Neural cell (in vitro differentiated cells): ENCODE results near the gene MLST8.
A peak's percentile ranks its signal among the peaks of the same experiment; 100 is the strongest.

ENCODE experiments used
- EP300 ChIP-seq: fragments of 450-650 bp; conservative IDR thresholded peaks from 2 replicates; pipeline ENCODE4 v1.6.1; 2014; ENCODE audit warnings: antibody characterized with exemption, mild to moderate bottlenecking, moderate library complexity; ENCODE audit not compliant: poor library complexity, severe bottlenecking
- EZH2 ChIP-seq: fragments of 200-600, 300-800 bp; shearing (Covaris generic), sonication (generic); IDR thresholded peaks from 2 replicates; pipeline ENCODE4 v1.6.1; 2014; ENCODE audit warnings: antibody characterized with exemption, low read length, borderline replicate concordance, mild to moderate bottlenecking; ENCODE audit not compliant: insufficient read depth, poor library complexity, severe bottlenecking
- POLR2AphosphoS5 ChIP-seq: IDR thresholded peaks from 2 replicates; pipeline ENCODE4 v1.6.1; 2012
- RAD21 ChIP-seq: fragments of 450-650 bp; conservative IDR thresholded peaks from 2 replicates; pipeline ENCODE4 v1.6.1; 2014; ENCODE audit warnings: antibody characterized with exemption, mild to moderate bottlenecking, moderate library complexity
- TF ChIP-seq, protein P1 (sequence below): fragments of 450-650 bp; IDR thresholded peaks from 2 replicates; pipeline ENCODE4 v1.5.1; 2014; ENCODE audit warnings: antibody characterized with exemption, mild to moderate bottlenecking, moderate library complexity; ENCODE audit not compliant: poor library complexity, severe bottlenecking
- TF ChIP-seq, protein P2 (sequence below): IDR thresholded peaks from 2 replicates; pipeline ENCODE4 v1.6.1; 2012; ENCODE audit warnings: borderline replicate concordance

DNA sequence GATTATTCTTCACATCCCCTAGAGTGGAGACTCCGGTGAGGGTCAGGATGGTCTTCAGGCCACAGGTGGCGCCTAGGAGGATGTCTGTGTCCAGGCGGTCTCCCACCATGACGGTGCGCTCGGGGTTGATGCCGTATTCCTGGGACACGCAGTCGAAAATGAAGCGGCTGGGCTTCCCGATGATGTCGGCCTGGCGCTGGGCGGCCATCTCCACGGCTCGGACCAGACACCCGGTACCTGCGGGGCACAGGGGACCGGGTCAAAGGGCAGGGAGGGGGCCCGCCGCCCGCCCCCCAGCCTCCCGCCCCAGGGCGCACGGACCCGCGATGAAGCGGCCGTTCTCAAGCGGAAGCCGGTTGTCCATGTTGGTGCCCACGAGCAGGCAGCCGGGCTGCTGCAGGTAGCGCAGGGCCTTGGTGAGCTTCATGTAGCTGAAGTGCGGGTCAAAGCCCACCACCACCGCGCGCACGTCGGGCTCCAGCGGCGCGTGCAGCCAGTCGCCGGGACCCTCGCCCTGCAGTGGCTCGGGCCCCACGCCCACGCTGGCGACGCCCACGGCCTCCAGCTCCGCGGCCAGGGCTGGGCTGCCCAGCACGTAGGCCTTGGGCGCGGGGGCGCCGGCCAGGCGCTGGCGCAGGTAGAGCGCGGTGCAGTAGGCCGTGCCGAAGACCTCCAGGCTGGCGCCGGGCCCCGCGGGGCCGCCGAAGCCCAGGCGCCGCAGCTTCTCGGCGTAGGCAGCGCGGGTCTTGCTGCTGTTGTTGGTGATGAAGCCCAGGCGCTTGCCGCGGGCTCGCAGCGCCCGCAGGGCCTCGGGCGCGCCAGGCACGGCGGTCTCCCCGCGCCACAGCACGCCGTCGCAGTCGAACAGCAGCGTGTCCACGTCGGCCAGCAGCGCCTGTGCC lies 8.8 kb downstream of the MLST8 start:
- TF ChIP-seq, protein P1, sequence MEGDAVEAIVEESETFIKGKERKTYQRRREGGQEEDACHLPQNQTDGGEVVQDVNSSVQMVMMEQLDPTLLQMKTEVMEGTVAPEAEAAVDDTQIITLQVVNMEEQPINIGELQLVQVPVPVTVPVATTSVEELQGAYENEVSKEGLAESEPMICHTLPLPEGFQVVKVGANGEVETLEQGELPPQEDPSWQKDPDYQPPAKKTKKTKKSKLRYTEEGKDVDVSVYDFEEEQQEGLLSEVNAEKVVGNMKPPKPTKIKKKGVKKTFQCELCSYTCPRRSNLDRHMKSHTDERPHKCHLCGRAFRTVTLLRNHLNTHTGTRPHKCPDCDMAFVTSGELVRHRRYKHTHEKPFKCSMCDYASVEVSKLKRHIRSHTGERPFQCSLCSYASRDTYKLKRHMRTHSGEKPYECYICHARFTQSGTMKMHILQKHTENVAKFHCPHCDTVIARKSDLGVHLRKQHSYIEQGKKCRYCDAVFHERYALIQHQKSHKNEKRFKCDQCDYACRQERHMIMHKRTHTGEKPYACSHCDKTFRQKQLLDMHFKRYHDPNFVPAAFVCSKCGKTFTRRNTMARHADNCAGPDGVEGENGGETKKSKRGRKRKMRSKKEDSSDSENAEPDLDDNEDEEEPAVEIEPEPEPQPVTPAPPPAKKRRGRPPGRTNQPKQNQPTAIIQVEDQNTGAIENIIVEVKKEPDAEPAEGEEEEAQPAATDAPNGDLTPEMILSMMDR, result no peak
- TF ChIP-seq, protein P2, sequence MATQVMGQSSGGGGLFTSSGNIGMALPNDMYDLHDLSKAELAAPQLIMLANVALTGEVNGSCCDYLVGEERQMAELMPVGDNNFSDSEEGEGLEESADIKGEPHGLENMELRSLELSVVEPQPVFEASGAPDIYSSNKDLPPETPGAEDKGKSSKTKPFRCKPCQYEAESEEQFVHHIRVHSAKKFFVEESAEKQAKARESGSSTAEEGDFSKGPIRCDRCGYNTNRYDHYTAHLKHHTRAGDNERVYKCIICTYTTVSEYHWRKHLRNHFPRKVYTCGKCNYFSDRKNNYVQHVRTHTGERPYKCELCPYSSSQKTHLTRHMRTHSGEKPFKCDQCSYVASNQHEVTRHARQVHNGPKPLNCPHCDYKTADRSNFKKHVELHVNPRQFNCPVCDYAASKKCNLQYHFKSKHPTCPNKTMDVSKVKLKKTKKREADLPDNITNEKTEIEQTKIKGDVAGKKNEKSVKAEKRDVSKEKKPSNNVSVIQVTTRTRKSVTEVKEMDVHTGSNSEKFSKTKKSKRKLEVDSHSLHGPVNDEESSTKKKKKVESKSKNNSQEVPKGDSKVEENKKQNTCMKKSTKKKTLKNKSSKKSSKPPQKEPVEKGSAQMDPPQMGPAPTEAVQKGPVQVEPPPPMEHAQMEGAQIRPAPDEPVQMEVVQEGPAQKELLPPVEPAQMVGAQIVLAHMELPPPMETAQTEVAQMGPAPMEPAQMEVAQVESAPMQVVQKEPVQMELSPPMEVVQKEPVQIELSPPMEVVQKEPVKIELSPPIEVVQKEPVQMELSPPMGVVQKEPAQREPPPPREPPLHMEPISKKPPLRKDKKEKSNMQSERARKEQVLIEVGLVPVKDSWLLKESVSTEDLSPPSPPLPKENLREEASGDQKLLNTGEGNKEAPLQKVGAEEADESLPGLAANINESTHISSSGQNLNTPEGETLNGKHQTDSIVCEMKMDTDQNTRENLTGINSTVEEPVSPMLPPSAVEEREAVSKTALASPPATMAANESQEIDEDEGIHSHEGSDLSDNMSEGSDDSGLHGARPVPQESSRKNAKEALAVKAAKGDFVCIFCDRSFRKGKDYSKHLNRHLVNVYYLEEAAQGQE, result no peak
- TF ChIP-seq EZH2 (no peak), POLR2AphosphoS5 (no peak), RAD21 (peak; percentile 9), EP300 (no peak)
